Activated CD8-positive, alpha-beta memory T cell treated with anti-CD3 and anti-CD28 coated beads, Interleukin-2, amount 10 ng/mL, durations not matched to agents 7 days and 5 days (primary cell): ENCODE results near the gene GRAMD1C. TPM values are rescaled to one million over a fixed set of nuclear protein-coding genes. Genes with fewer than 3 reads are reported as not detected.
A peak's percentile ranks its signal among the peaks of the same experiment; 100 is the strongest.

ENCODE experiments used
- ATAC-seq: fragments of 150-1000 bp; cut with Tn5 transposase; one replicate; pipeline ENCODE4 v1.10.0; 2021; ENCODE audit warnings: moderate library complexity
- CTCF ChIA-PET: fragments of 350-600 bp; sonication (Branson Sonifier 250); formaldehyde crosslinking; loops from one replicate; lab custom pipeline; 2021; ENCODE audit warnings: antibody characterized with exemption; lab: Charles Lee
- DNase-seq: peaks from one replicate; pipeline ENCODE4 v3.0.0-alpha.2; 2020
- H3K27ac Mint-ChIP-seq: one replicate; pipeline ENCODE4 v1.8.0; 2021; ENCODE audit warnings: mild to moderate bottlenecking, mixed read lengths
- H3K27me3 Mint-ChIP-seq: one replicate; pipeline ENCODE4 v1.8.0; 2021; ENCODE audit warnings: mixed read lengths
- H3K36me3 Mint-ChIP-seq: one replicate; pipeline ENCODE4 v1.8.0; 2021; ENCODE audit warnings: mild to moderate bottlenecking, mixed read lengths
- H3K4me1 Mint-ChIP-seq: one replicate; pipeline ENCODE4 v1.8.0; 2021; ENCODE audit warnings: mixed read lengths
- H3K4me3 Mint-ChIP-seq: one replicate; pipeline ENCODE4 v1.8.0; 2021; ENCODE audit warnings: mild to moderate bottlenecking, moderate library complexity, mixed read lengths
- H3K9me3 Mint-ChIP-seq: one replicate; pipeline ENCODE4 v1.8.0; 2022; ENCODE audit warnings: low read depth, mixed read lengths
- total RNA-seq, 2 experiments: library from RNA; stranded (reverse); gene quantifications; one replicate each; pipeline ENCODE4 v1.2.3, GENCODE V29; 2021

GRAMD1C gene
- total RNA-seq, 2 experiments from 2014 or later, result 0.40 to 1.1 TPM

- peaks cover 4% of the 10 kb centered on the region for H3K27me3 Mint-ChIP-seq
These were observed 35.4 kb downstream of the GRAMD1C start for GRCh38 chr3:113873814-113874526.

GRCh38 chr3:113878403-113878802 lies 39.8 kb downstream of the GRAMD1C start:
- DNase-seq (no peak), ATAC-seq (no peak)
- no peaks in the 10 kb centered on the region for H3K4me1 Mint-ChIP-seq

More at GRCh38 chr3:113873814-113874526, 35.4 kb downstream of the GRAMD1C start:
- no peak for ATAC-seq
- H3K36me3 Mint-ChIP-seq, result no peaks in the 10 kb centered on the region
- no peak overlapping the region for H3K27ac Mint-ChIP-seq
- CTCF ChIA-PET, result interaction anchor here (0.7 kb wide), 1 partner anchor 39 kb away, joined by 3 read pairs; no protein-coding TSS in a partner anchor
- no peaks in the 10 kb centered on the region for H3K4me1 Mint-ChIP-seq
- DNase-seq, result no peak
- H3K4me3 Mint-ChIP-seq, result no peak overlapping the region
- H3K9me3 Mint-ChIP-seq, result no peaks in the 10 kb centered on the region

GRCh38 chr3:113885050-113885449 lies 46.5 kb downstream of the GRAMD1C start:
- H3K27me3 Mint-ChIP-seq, result no peaks in the 10 kb centered on the region
- no peak overlapping the region for H3K4me3 Mint-ChIP-seq

More at GRCh38 chr3:113878403-113878802, 39.8 kb downstream of the GRAMD1C start:
- Mint-ChIP-seq H3K36me3 (no peaks in the 10 kb centered on the region), H3K27me3 (no peaks in the 10 kb centered on the region), H3K27ac (no peak overlapping the region), H3K4me3 (no peak overlapping the region), H3K9me3 (no peaks in the 10 kb centered on the region)
- CTCF ChIA-PET, result no interaction called here

GRCh38 chr3:113890256-113890900 lies 51.8 kb downstream of the GRAMD1C start:
- H3K4me3 Mint-ChIP-seq, result no peak overlapping the region
- H3K4me1 Mint-ChIP-seq, result no peaks in the 10 kb centered on the region
- H3K27ac Mint-ChIP-seq, result no peak overlapping the region
- no peaks in the 10 kb centered on the region for H3K27me3 Mint-ChIP-seq
- CTCF ChIA-PET, result no interaction called here
- peak; percentile 12 for ATAC-seq
- DNase-seq, result no peak
- H3K9me3 Mint-ChIP-seq, result no peaks in the 10 kb centered on the region
- no peaks in the 10 kb centered on the region for H3K36me3 Mint-ChIP-seq

More at GRCh38 chr3:113885050-113885449, 46.5 kb downstream of the GRAMD1C start:
- CTCF ChIA-PET, result no interaction called here
- Mint-ChIP-seq H3K27ac (no peak overlapping the region), H3K36me3 (no peaks in the 10 kb centered on the region), H3K4me1 (no peaks in the 10 kb centered on the region), H3K9me3 (no peaks in the 10 kb centered on the region)
- no peak for DNase-seq
- ATAC-seq, result no peak

- ATAC-seq (no peak), DNase-seq (no peak)
- CTCF ChIA-PET, result interaction anchor here (0.9 to 1.5 kb wide), 4 partner anchors 13 to 56 kb away, joined by 4 to 5 read pairs (median 4); partner anchors contain the start of gene GRAMD1C
- Mint-ChIP-seq H3K27me3 (no peaks in the 10 kb centered on the region), H3K27ac (no peak overlapping the region), H3K9me3 (no peaks in the 10 kb centered on the region), H3K4me3 (no peak overlapping the region), H3K36me3 (no peaks in the 10 kb centered on the region), H3K4me1 (peaks cover 8% of the 10 kb centered on the region)
These were observed 56.3 kb downstream of the GRAMD1C start for GRCh38 chr3:113894927-113895326.

- no peak for DNase-seq
- H3K27me3 Mint-ChIP-seq, result no peaks in the 10 kb centered on the region
- no peaks in the 10 kb centered on the region for H3K9me3 Mint-ChIP-seq
- peaks cover 8% of the 10 kb centered on the region for H3K4me1 Mint-ChIP-seq
- ATAC-seq, result no peak
- CTCF ChIA-PET, result interaction anchor here (0.5 to 1.2 kb wide), 2 partner anchors 10 kb away, joined by 3 read pairs; no protein-coding TSS in a partner anchor
- no peak overlapping the region for H3K27ac Mint-ChIP-seq
- H3K4me3 Mint-ChIP-seq, result no peak overlapping the region
- H3K36me3 Mint-ChIP-seq, result no peaks in the 10 kb centered on the region
These were observed 57.4 kb downstream of the GRAMD1C start for GRCh38 chr3:113895964-113896363.

- Mint-ChIP-seq H3K27ac (no peak overlapping the region), H3K4me3 (peak overlapping the region; percentile 57), H3K4me1 (peaks cover 8% of the 10 kb centered on the region), H3K36me3 (no peaks in the 10 kb centered on the region), H3K27me3 (no peaks in the 10 kb centered on the region), H3K9me3 (no peaks in the 10 kb centered on the region)
- no peak for DNase-seq
- no peak for ATAC-seq
- CTCF ChIA-PET, result interaction anchor here (1.0 to 1.5 kb wide), 4 partner anchors 9 to 160 kb away, joined by 3 to 4 read pairs (median 3); no protein-coding TSS in a partner anchor
These were observed 58.3 kb downstream of the GRAMD1C start for GRCh38 chr3:113896930-113897329.

GRCh38 chr3:113897373-113897777 lies 58.8 kb downstream of the GRAMD1C start:
- ATAC-seq, result peak; percentile 30
- Mint-ChIP-seq H3K9me3 (no peaks in the 10 kb centered on the region), H3K36me3 (no peaks in the 10 kb centered on the region), H3K27ac (peak overlapping the region; percentile 20), H3K27me3 (no peaks in the 10 kb centered on the region), H3K4me3 (peak overlapping the region; percentile 57), H3K4me1 (peaks cover 8% of the 10 kb centered on the region)
- CTCF ChIA-PET, result interaction anchor here (1.0 to 1.5 kb wide), 3 partner anchors 12 to 161 kb away, joined by 3 to 4 read pairs (median 3); no protein-coding TSS in a partner anchor
- DNase-seq, result no peak

GRCh38 chr3:113898892-113899291 lies 60.3 kb downstream of the GRAMD1C start:
- Mint-ChIP-seq H3K4me3 (no peak overlapping the region), H3K4me1 (peaks cover 8% of the 10 kb centered on the region), H3K27me3 (no peaks in the 10 kb centered on the region), H3K36me3 (no peaks in the 10 kb centered on the region), H3K9me3 (no peaks in the 10 kb centered on the region), H3K27ac (no peak overlapping the region)
- ATAC-seq, result no peak
- CTCF ChIA-PET, result no interaction called here
- DNase-seq, result no peak

GRCh38 chr3:113906568-113907140 lies 68.1 kb downstream of the GRAMD1C start:
- CTCF ChIA-PET, result interaction anchor here (1.0 to 1.4 kb wide), 3 partner anchors 10 to 62 kb away, joined by 3 read pairs; no protein-coding TSS in a partner anchor
- DNase-seq (no peak), ATAC-seq (no peak)
- Mint-ChIP-seq H3K36me3 (no peaks in the 10 kb centered on the region), H3K27ac (no peak overlapping the region), H3K4me3 (no peak overlapping the region), H3K9me3 (no peaks in the 10 kb centered on the region), H3K4me1 (no peaks in the 10 kb centered on the region), H3K27me3 (no peaks in the 10 kb centered on the region)

GRCh38 chr3:113908133-113908532 lies 69.5 kb downstream of the GRAMD1C start:
- no peak overlapping the region for H3K27ac Mint-ChIP-seq
- no peaks in the 10 kb centered on the region for H3K36me3 Mint-ChIP-seq
- H3K4me1 Mint-ChIP-seq, result peaks cover 8% of the 10 kb centered on the region
- CTCF ChIA-PET, result interaction anchor here (0.9 to 1.3 kb wide), 3 partner anchors 14 to 70 kb away, joined by 3 to 4 read pairs (median 4); partner anchors contain the start of gene GRAMD1C
- no peaks in the 10 kb centered on the region for H3K27me3 Mint-ChIP-seq
- no peaks in the 10 kb centered on the region for H3K9me3 Mint-ChIP-seq
- ATAC-seq (no peak), DNase-seq (no peak)
- no peak overlapping the region for H3K4me3 Mint-ChIP-seq

GRCh38 chr3:113910966-113911365 lies 72.4 kb downstream of the GRAMD1C start:
- CTCF ChIA-PET, result interaction anchor here (1.1 to 2.7 kb wide), 5 partner anchors 66 to 176 kb away, joined by 3 to 7 read pairs (median 5); no protein-coding TSS in a partner anchor

More at GRCh38 chr3:113910966-113911365, 72.4 kb downstream of the GRAMD1C start:
- no peaks in the 10 kb centered on the region for H3K9me3 Mint-ChIP-seq
- ATAC-seq (no peak), DNase-seq (no peak)
- H3K27me3 Mint-ChIP-seq, result peaks cover 3% of the 10 kb centered on the region
- no peak overlapping the region for H3K27ac Mint-ChIP-seq
- no peak overlapping the region for H3K4me3 Mint-ChIP-seq
- H3K4me1 Mint-ChIP-seq, result peaks cover 8% of the 10 kb centered on the region
- H3K36me3 Mint-ChIP-seq, result no peaks in the 10 kb centered on the region
